Stimulated activated CD8-positive, alpha-beta memory T cell treated with anti-CD3 and anti-CD28 coated beads, Interleukin-15, amount 100 ng/mL, for 24 hours (primary cell): ENCODE data around the gene PTGR3.

Experiments
- DNase-seq: peaks from one replicate; pipeline ENCODE4 v3.0.0-alpha.2; 2020; ENCODE audit warnings: low read depth

The PTGR3 gene

DNA sequence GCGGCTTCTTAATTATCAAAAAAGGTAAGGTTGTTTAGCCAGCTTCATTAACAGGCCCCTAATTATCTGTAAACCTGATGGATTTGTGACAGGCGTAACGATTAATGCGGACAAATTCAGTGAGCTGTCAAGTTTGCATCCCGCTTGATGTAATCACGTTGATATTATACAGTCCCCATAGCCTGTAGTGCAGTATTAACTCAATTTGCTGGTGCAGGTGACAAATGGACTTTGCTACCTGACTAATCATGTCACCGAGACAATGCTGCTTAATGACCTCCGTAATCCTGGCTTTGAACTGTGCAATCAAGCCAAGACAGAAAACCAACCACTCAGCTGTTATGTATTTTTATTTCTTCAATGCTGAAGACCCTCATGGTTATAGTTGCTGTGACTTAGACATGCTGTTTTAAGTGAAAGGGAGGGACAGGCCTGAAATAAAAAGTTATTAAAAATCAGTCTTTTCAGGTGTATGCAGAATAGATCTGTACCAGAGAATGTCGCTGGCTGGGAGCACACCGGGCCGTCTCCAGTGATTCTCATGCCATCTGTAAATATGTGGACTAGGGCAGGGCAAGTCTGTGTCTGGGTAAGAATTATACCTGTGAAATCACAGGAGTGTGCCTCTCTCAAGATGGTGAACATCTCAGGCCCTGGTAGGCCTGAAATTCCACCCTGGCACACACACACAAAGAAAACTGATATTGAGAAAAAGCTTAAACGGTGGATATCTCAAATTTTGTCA lies 6.0 kb upstream of the PTGR3 start:
- no peak for DNase-seq

DNA sequence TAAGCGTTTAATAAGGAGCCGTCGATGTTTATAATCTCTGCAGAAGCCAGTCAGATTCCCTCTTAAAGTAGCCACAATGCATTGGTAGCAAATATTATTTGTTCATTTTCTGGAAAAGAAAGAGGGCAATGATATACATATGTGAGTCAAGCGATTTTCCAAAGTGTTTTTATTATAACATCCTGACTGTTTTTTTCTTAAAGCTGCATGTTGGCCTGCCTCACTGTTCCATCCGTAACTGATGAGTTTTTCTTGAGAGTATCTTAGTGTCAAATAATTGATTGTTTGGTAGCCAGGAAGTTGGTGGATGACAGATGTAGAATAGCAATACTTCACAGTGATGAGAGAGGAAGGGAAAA lies 5.4 kb upstream of the PTGR3 start:
- no peak for DNase-seq

DNA sequence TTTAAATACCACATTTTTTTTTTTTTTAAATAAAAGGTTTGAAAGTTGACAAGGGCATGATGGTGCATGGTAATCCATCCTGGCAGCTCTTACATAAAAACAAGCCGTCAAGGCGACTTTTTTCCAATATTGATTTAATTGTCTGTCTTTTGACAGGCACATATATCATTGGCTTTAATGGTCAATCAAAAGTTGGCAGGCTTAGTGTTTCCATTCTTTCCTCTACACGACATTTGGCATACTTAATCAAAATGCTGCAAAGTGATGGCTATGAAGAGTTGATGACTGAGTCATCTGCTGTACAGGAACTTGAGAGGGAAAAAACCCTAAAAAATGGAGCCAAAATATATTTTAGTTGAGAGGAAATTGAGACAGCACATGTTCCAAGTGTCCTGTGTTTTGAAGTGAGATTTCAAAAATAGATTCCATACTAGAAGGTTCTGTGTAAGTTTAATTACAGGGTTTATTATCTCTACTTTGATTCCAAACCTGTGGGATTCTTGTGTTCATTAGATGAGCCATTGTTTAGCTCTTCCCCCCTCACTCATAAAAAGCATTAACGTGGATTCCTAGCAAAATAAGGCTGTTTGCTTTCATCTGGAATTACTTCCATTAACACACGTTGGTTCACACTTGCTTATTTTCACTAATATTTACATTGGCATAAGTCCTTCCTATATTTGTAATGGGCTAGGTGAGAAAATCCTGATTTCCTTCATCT lies 4.8 kb upstream of the PTGR3 start:
- DNase-seq = no peak

DNA sequence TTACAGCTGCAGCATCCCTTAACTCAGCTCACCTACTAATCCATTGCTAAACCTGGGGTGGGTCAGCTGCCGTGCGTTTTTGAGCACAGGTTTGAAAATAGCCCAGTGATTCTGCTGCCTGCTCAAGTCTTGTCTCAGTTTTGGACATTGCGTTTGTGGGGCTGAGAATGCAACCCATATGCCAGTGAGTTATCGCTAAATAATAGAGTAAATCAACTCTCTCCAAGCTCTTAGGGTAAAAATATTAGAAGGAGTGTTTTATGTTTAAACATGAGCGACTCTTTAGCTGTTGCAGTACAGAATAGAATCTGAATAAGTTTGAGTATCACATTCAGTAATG lies 3.8 kb upstream of the PTGR3 start:
- DNase-seq = no peak

DNA sequence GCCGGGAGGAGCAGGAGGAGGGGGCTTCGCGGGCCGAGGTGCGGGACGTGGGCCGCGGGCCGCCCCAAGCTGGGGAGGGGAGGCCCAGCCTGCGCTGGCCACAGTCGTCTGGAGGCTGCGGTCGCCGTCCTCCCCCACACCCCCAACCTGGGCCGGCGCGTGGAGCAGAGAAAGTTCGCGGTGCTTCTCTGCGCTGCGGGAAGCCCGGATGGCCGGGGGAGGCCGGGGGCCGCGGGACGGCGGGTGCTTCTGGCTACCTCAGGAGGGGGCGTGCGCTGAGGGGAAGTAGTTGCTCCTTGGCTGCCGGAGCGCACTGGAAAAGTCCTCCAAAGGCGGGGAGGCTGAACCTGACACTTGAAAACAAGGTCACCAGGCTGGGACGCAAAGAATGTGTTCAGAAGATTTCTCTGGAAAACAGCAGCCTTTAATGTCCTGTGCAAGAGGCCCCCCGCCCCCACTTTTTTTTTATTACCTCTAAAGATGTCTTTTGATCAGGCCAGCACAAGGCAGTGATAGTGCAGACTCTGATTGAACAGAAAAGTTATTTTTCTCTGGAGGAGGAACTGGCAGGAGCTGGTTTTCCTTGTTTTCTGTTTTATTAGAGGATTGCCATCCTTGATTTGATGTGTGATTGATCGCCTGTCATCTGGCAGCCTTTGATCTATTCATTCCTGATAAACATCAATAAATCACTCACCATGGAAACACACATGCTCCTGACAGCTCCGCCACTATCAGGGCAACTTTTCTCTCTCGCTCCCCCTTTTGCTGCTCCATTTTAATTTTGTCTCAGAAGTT lies 3.2 kb upstream of the PTGR3 start:
- DNase-seq = peak; percentile 20

DNA sequence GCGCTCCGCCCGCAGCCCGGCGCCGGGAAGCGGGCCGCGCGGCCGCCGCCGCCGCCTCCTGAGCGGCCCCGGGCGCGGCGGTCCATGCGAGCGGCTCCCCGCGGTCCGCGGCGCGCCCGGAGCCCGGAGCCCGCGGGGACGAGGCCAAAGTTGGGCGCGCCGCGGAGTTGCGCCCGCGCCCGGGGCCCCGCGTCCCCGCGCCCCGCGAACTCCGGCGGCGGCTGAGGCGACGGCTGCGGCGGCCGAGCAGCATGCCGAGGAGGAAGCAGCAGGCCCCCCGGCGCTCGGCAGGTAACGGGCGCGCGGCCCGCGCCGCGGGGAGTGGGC lies 2.6 kb upstream of the PTGR3 start:
- DNase-seq = no peak

DNA sequence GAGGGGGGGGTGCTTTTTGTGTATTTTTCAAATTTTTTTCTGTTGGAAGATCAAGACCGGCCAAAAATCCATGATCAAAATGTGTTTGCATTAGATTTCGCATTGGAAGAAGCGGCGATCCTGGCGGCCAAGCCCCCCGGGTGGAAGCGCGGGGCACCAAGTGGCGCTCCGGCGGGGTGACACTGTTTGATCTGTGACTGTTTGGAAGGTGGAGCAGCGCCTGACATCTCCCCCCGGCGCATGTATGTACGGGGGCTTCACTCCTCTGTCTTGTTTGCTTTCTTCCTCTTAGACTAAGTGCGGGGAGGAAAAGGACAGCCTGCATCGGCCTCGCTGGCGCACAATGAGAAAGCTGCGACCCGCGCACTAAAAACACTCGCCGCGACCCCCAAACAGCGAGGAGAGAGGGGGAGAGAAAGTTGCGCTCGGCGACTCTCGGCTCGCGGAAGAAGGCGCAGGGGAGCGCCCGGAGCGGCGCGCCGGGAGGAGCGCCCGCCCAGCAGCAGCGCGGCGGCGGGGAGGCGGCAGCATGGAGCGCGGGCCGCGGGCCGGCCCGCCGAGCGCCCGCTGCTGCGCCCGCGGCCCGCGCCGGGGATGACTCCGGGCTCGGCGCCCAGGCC lies 2.2 kb upstream of the PTGR3 start:
- no peak for DNase-seq

DNA sequence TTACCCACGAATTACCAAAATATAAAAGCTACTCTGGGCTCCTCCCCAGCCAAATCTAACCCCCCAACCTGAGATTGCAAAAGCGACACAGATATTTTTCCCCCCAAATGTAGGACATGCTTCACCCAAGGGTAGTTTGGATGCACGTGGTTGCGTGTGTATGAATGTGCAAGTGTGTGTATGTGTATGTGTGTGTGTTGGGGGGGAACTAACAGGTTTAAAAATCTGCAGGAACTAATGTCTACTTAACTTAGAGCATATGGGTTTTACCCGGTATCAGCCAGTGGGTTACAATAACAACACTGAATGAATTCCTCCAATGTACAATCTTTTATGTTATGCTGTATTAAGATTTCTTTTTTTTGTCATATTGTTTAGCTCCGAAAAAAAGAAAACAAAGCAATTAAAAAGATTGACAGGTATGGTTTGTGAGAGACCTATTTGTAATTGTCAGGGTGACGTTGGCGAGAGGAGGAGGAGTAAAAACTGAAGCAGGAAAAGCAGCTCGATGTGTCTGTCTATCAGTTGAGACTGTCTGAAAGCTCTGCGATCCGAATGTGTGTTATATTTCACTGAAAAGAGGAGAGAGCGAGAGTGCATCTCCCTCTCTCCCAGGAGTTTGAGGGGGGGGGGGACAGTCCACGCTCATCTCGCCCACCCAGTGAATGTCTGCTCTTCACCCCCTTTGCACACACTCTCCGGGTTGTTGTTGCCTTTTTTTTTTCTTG lies 1.5 kb upstream of the PTGR3 start, which contains the start of gene TSHZ1:
Gene TSHZ1, plus strand, starts transcription at position 524 of the 728 bp plus-strand sequence. CDS start 1,080 bp downstream, outside the sequence.
- no peak for DNase-seq

DNA sequence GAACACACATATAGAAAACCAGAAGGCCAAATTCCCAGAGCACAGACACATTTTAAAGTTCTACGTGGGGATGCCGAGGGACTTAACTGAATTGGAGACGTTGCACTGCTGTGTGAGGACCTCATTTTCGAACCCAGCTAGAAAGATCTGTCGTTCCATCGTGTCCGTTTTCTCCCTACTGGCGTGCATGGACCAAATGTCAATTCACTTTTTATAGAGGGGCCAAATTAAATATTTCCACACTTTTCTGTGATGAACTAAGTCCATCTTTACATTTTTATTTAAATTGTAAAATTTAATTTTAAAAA lies 966 bp upstream of the PTGR3 start:
- DNase-seq = no peak

DNA sequence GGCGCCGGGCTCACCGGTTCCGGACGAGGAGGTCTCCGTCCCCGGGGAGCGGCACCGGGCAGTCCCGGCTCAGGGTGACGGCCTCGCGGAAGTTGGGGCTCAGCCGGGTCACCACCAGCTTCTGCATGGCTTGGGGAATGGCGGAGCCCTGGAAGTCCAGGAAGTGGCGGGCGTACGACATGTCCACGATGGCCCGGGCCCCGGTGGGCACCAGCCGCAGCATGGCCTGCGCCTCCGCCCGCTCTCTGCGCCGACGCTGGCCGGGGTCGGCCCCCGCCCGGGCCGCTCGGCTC lies 157 bp downstream of the PTGR3 start:
- DNase-seq = peak; percentile 21

DNA sequence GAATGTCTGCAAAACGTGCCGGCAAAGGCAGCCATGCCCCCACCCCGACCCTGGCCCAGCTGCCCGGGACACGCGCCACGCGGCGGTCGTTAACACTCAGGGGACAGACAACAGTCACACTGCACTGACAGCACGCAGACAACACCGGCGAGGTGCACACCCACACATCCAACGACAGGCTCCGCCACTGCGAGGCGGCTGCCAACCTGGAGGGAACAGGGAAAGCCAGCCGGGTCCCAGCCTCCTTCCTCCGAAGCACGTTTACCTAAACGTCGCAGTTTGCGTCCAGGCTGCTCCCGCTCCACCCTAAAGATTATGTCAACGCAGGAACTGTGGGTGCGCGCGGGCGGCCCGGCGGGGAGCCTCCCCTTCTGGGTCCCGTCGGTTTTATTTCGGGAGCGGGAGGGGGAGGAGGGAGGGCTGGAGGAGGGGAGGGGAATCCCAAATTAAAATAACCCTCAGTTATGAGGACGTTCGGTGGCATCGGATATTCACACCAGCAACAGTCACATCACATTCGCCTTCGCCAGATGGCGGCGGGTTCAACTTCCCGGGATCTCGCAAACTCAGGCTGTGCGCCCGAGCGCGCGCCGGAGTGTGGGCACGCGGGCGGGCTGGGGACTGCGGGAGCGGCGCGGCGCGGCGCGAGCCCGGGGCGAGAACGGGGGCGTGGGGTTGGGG lies 644 bp downstream of the PTGR3 start:
- peak; percentile 15 for DNase-seq

DNA sequence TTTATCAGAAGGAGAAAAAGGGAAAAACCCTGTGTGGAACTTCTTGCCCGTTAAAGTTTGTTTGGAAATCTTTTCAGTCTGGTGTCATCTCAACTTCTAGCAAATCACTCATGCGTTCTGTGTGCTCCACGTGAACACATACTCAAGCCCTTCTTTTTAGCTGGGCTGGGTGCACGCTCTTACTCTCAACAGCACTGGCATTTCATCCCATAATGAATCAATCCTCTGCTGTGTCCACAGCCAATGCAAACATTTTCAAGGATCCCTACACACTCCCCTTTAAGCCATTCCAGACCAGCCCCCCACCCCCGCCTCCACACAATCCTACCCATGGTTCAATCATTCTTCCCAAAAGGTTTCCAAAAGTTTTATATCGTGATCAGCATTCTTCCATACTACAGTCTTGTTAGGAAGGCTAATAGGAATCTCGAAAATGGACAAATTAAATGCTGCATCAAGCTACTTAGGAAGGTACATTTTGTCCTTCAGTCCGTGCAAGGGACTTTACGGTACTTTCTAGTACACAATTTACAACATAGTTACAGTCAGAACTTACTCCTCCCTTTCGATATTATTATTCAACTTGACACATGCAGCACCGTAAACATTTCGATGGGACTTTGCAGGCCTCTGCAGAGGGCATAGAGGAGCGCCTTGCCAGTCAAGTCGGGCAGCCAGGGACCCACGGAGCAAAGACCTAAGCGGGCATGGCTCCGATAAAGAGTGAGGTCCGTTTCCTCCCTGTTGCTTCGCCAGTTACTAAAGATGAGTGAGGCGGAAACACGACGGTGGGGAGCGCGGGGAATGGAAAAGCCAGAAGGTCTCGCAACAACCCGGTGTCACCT lies 1.4 kb downstream of the PTGR3 start:
- DNase-seq = no peak

DNA sequence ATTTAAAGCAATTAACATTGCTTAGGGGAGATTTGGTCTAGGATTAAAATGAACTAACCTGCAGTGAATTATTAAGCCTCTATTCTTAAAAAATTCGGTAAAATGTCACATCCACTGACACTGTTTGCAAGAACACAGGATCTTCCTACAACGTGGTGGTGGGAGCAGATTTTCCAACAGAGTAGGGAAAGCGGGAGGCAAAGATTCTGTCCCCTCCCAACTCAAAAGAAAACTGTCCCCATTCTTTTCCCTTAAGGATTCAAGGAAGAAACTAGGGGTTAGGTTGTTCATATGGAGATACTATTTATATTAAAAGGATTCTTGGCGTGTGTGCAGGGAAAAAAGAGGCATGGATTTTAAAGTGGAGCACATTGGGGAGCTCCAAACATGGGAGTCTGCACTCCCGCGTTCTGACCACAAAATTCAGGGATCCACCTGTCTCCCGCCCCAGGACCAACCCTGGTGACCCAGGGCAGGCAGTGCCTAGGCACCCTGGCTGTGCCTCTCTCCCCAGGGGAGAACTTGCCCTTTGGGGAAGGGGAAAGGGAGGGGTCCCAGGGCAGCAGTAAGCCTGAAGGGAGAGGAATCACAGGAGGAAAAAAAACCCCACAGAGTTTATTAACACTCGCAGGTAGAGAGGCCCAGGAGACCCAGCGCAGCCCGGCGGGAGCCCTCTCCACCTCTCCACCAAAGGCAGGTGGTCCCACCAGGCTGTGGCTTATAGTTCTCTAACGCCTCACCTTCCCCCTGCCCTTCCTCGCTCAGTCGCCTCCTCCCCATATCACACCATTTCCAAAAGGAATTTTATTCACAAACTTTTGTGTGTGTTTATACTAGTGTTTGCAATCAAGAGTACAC lies 2.3 kb downstream of the PTGR3 start:
- DNase-seq = no peak

DNA sequence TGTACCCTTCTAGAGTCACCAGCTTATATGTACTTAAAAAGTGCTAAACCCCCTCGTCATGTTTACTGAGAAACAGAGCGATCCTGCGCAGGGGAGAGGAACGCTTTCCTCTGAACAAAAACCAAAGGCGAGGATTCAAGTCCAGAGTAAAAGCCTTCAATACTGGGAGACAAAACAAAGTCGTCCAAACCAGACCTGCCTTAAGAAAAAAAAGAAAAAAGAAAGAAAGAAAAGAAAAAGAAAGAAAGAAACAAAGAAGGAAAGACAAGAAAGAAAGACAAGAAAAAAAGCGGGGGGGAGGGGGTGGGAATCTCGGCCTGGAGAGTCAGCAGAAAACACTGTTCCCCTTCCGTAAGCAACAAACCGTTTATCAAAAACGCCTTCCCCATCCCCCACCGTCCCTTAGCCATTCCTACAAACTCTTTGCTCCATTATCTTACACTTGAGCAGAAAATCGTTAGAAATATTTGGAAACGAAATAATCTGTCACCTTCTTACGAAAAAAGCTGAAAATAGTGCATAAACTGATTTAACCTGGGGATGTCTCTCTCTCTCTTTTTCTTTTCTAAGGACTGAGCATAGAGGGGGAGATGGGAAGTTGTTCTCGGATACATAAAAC lies 3.3 kb downstream of the PTGR3 start:
- no peak for DNase-seq

DNA sequence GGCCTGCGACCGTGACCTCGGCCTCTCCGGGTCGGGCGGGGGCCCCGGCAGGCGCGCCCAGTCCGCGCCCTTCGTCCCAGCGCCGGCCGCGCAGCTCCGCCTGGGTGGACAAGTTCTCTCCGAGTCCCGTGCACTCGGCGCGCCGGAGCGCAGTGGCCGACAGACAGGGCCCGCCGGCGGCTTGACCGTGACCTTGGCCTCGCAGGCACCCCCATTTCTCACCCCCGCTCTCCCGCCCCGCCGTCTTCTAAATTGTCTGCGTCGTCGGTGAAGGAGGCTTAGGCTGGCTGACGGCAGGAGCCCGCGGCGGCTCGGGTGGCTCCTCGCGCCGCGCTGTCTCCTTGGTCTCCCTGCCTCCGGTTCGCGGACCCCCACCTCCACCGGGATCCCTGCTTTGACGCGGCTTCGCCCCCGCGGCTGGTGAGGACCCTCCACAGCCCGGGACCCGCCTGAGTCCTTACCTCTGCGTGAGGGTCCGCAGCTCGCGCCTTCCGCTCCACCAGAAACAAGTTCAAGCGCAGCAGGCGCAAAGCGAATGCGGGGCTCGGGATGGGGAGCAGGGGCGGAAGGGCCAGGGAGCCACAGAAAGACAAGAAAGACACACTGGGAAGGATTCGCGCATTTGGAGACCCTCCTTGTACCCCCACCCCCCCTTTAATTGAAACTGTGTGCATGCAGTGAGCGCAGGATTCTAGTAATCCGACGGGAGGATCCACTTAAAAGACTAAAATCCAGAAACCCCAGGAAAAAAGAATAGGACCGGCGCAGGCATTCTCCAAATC lies 4.0 kb downstream of the PTGR3 start:
- no peak for DNase-seq

DNA sequence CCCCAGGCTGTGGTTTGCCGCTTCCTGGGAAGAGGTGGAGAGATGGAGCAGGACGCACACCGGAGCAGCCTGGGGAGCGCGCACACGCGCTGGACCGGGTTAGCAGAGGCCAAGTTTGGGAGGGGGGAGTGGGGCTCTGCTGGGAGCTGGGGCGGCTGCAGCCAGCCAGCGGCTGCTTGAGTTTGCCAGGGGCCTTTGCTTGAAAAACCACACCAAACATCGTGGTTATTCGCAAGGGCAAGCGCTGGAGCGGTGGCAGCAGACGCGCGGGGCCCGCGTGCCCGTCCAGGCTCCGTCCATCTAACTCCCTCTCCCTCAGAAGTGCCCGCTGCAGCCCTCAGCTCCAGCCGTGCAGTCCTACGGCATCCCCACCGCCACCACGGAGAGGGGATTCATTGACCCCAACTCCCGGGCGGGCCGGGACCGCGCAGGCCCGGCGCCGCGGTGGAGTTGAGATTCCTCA lies 4.6 kb downstream of the PTGR3 start:
- no peak for DNase-seq

DNA sequence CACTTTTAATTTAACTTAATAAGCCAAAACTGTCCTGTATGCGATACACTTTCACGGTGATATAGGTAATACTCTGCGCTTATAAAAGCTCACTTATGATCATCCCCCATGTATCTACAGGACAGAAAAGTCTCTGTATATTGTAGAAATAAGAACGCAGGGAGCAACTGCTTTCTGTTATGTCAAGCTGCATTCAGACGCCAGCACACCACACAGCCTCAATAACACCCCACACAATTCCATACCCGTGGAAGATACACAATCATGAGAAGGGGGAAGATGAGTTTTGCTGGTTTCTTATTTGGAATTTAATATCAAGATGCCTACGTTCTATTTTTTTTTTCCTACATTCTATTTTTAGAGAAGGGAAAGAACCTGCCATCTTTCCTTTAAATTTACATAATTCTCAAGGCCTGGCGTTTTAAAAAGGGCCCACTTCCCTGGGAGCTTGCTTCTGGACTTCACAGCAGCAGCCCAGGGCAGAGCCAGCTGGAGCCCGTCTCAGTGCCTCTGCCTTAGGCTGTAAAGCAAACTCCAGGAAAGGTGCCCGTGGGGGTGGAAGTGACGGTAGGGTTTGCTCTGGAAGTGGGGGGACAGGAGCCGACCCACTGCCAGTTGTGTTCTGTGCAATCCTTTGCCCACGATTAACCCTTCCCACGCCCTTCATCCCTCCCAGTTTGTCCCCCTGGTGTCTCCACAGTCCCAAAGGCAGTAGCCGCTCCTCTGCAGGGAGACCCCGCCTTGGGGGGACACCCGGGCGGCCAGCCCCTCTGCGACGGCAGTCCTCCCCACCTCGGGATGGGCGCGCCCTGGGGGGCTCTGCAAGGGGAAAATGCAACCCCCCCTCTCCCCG lies 5.3 kb downstream of the PTGR3 start:
- no peak for DNase-seq
